ENCODE data around the gene PAMR1. TPM values are rescaled to one million over a fixed set of nuclear protein-coding genes. Genes with fewer than 3 reads are reported as not detected.

Gene PAMR1
- total and polyA plus RNA-seq, 9 of the 15 experiments (the other 6 are each of a cell fraction or from before 2014, with no cell fraction given): not detected

DNA sequence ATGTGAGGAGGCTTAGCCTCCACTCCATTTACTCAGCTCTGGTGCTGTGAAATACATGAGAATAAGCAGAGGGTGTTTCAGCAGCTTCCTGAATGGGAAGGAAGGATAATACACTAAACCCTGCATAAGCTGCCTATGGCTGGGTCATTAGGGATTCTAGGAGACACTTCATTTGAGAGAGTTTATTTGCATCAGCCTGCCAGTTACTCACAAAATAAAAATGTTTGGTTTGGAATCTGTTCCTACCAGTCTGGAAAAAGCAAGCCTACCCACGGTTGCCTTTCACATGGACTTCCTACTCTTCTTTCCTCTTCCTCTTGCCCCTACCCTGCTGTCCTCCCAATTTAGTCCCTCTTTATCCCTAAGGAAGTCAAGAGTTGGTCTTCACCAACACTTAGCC lies 126.5 kb downstream of the PAMR1 start:
- BruUV-seq (replicated peaks): no TSS peak
- Histone ChIP-seq H3K27me3 (ENCODE audit: control insufficient read depth in 2 of 2, insufficient read depth in 2 of 2, low read length in 2 of 2) (peaks cover 5 to 9% of the 10 kb centered on the region in 2 experiments; a peak in 3 of 5 replicates), H3K9me3 (replicated peaks; ENCODE audit: control insufficient read depth, insufficient read depth, low read depth, low read length) (no peaks in the 10 kb centered on the region), H3K79me2 (ENCODE audit: control insufficient read depth, insufficient read depth, low read length) (no peaks in the 10 kb centered on the region), H3K9ac (ENCODE audit: insufficient read depth in 1 of 2, low read depth in 2 of 2, low read length in 2 of 2) (no peak overlapping the region), H3K9me1 (ENCODE audit: control insufficient read depth, insufficient read depth, low read length) (no peaks in the 10 kb centered on the region), H3K4me3 (no peak overlapping the region), H3K4me2 (ENCODE audit: insufficient read depth, low read length) (no peak overlapping the region), H4K20me1 (replicated peaks; ENCODE audit: control insufficient read depth, insufficient read depth, low read length) (no peaks in the 10 kb centered on the region), H3K36me3 (ENCODE audit: control insufficient read depth, insufficient read depth, low read length) (no peaks in the 10 kb centered on the region), H2AFZ (ENCODE audit: low read depth, low read length) (no peak overlapping the region), H3K4me1 (replicated peaks in 1 of 2; ENCODE audit: control insufficient read depth in 2 of 2, insufficient read depth in 2 of 2, low read length in 2 of 2) (no peaks in the 10 kb centered on the region), H3K27ac (ENCODE audit: extremely low read depth, low read depth, low read length) (no peak overlapping the region)
- ATAC-seq: no peak
- DNase-seq (ENCODE audit: extremely low read depth in 1 of 4, low spot score in 3 of 4): no peak
- FAIRE-seq: no peak
- CTCF ChIA-PET (ENCODE audit: low intra/inter-chr PET ratio): no interaction called here
- in situ Hi-C loops (cut with MboI) (no loop called here), intact Hi-C loops (cut with micrococcal nuclease) (no loop called here)
- POLR2A ChIA-PET: interaction anchor here (0.8 kb wide), 1 partner anchor 21 kb away, joined by 3 read pairs; no protein-coding TSS in a partner anchor
- 0% methylated on average over 1 of the region's 1 CpG for WGBS (ENCODE audit: insufficient coverage, low coverage, missing lambda C conversion rate)
- no peak for TF ChIP-seq PRPF4 (IDR thresholded peaks at IDR 0.05; ENCODE audit: insufficient read depth, low read depth, low read length, poor library complexity, severe bottlenecking)
- no peak for TF ChIP-seq CREM (IDR thresholded peaks at IDR 0.05; ENCODE audit: low read depth)
- TF ChIP-seq ZNF707 (CRISPR knock-in tag; conservative IDR thresholded peaks at IDR 0.05): no peak
- no peak for TF ChIP-seq PTBP1 (IDR thresholded peaks at IDR 0.05; ENCODE audit: low read depth, low read length)
- TF ChIP-seq RBM14 (IDR thresholded peaks at IDR 0.05; ENCODE audit: borderline replicate concordance, insufficient read depth, low read depth, low read length): no peak
- TF ChIP-seq, protein P1, sequence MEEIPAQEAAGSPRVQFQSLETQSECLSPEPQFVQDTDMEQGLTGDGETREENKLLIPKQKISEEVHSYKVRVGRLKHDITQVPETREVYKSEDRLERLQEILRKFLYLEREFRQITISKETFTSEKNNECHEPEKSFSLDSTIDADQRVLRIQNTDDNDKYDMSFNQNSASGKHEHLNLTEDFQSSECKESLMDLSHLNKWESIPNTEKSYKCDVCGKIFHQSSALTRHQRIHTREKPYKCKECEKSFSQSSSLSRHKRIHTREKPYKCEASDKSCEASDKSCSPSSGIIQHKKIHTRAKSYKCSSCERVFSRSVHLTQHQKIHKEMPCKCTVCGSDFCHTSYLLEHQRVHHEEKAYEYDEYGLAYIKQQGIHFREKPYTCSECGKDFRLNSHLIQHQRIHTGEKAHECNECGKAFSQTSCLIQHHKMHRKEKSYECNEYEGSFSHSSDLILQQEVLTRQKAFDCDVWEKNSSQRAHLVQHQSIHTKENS (CRISPR knock-in tag; IDR thresholded peaks at IDR 0.05): no peak
- TF ChIP-seq, protein P2, sequence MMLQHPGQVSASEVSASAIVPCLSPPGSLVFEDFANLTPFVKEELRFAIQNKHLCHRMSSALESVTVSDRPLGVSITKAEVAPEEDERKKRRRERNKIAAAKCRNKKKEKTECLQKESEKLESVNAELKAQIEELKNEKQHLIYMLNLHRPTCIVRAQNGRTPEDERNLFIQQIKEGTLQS (IDR thresholded peaks at IDR 0.05): no peak
- TF ChIP-seq, protein P2 (CRISPR knock-in tag; conservative IDR thresholded peaks at IDR 0.05): no peak
- TF ChIP-seq, protein P3, sequence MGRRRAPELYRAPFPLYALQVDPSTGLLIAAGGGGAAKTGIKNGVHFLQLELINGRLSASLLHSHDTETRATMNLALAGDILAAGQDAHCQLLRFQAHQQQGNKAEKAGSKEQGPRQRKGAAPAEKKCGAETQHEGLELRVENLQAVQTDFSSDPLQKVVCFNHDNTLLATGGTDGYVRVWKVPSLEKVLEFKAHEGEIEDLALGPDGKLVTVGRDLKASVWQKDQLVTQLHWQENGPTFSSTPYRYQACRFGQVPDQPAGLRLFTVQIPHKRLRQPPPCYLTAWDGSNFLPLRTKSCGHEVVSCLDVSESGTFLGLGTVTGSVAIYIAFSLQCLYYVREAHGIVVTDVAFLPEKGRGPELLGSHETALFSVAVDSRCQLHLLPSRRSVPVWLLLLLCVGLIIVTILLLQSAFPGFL (CRISPR knock-in tag; IDR thresholded peaks at IDR 0.05): no peak
- no peak for TF ChIP-seq MECOM (CRISPR knock-in tag; IDR thresholded peaks at IDR 0.05)
- TF ChIP-seq HNRNPH1 (optimal IDR thresholded peaks at IDR 0.05; ENCODE audit: low read depth, low read length): no peak
- TF ChIP-seq RBM15 (IDR thresholded peaks at IDR 0.05; ENCODE audit: insufficient read depth, low read length): no peak
- TF ChIP-seq, protein P4, sequence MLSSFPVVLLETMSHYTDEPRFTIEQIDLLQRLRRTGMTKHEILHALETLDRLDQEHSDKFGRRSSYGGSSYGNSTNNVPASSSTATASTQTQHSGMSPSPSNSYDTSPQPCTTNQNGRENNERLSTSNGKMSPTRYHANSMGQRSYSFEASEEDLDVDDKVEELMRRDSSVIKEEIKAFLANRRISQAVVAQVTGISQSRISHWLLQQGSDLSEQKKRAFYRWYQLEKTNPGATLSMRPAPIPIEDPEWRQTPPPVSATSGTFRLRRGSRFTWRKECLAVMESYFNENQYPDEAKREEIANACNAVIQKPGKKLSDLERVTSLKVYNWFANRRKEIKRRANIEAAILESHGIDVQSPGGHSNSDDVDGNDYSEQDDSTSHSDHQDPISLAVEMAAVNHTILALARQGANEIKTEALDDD (IDR thresholded peaks at IDR 0.05): no peak
- no peak for TF ChIP-seq WHSC1 (IDR thresholded peaks at IDR 0.05; ENCODE audit: low read length)
- TF ChIP-seq FOXA3 (CRISPR knock-in tag; conservative IDR thresholded peaks at IDR 0.05 in 1 of 2, IDR thresholded peaks at IDR 0.05 in 1 of 2): no peak
- TF ChIP-seq, protein P5, sequence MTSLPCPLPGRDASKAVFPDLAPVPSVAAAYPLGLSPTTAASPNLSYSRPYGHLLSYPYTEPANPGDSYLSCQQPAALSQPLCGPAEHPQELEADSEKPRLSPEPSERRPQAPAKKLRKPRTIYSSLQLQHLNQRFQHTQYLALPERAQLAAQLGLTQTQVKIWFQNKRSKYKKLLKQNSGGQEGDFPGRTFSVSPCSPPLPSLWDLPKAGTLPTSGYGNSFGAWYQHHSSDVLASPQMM (CRISPR knock-in tag; IDR thresholded peaks at IDR 0.05): no peak
- TF ChIP-seq TCF7L2 (IDR thresholded peaks at IDR 0.05; ENCODE audit: low read depth, low read length): no peak
- TF ChIP-seq ZZZ3 (IDR thresholded peaks at IDR 0.05): no peak
- TF ChIP-seq ZNF274 (IDR thresholded peaks at IDR 0.05; ENCODE audit: borderline replicate concordance, low read depth, low read length): no peak

Data from K562 (cell line).